Measurements from ENCODE around the gene TBC1D22A. TPM values are rescaled to one million over a fixed set of nuclear protein-coding genes. Genes with fewer than 3 reads are reported as not detected.

The TBC1D22A gene
- polyA plus RNA-seq, 1 of the 3 experiments (the other 2 are of a cell fraction), result 16.5 TPM

DNA sequence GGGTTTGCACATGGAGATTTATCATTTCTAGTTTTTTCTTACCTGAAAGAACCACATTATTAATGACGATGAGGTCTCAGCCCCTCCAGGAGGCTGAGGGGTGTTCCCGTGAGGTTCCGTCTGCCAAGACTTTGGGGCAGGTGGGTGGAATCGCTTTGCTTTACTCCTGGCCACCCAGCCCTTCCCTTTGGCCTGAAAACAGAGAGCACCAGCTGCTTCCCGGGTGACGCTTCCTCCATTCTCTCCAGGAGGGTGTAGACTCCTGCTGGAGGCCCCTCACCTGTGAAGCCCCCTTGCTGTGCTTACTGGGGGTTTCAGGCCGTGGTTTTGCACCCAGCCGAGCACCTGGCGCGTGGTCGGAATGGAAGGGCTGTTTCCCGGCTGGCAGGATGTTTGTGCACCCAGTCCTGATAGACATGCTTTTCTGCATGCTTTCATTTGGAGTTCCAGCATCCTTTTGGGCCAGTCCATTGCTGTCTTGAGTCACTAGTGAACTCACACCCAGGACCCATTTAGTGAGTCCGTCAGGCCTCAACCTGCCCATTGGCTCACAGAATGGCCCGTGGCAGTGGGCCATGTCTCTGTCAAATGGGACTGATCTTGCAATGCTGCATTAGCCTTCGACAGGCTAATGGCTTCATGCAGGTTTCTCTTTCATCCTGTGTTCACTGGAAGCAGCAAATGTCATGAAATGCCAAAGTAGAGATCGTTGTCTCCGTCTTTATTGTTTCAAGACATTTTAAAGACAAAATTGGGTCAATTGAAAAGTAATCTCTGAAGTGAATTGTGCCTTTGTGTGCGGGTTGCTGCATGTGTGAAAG lies 360.8 kb downstream of the TBC1D22A start:
- Histone ChIP-seq H3K4me1 (ENCODE audit: control insufficient read depth in 1 of 2, insufficient read depth in 2 of 2, low read depth in 1 of 2, low read length in 1 of 2) (peaks cover 0 to 5% of the 10 kb centered on the region in 2 experiments; a peak in 1 of 4 replicates), H3K9me2 (no peaks in the 10 kb centered on the region), H3K27ac (ENCODE audit: low read depth in 2 of 2, low read length in 1 of 2) (no peak overlapping the region), H3K27me3 (ENCODE audit: insufficient read depth) (no peaks in the 10 kb centered on the region), H3K36me3 (replicated peaks in 1 of 2; ENCODE audit: control insufficient read depth in 1 of 2, insufficient read depth in 2 of 2, low read length in 1 of 2) (no peaks in the 10 kb centered on the region), H3K4me3 (ENCODE audit: low read depth in 2 of 2, low read length in 1 of 2) (no peak overlapping the region), H4K20me1 (ENCODE audit: insufficient read depth) (no peaks in the 10 kb centered on the region), H3K4me2 (no peak overlapping the region), H3F3A (replicated peaks; ENCODE audit: insufficient read depth) (no peaks in the 10 kb centered on the region), H3K9ac (no peak overlapping the region), H3K79me2 (ENCODE audit: insufficient read depth) (no peaks in the 10 kb centered on the region), H2AFZ (ENCODE audit: low read depth) (no peak overlapping the region), H3K9me3 (no peaks in the 10 kb centered on the region)
- CTCF ChIA-PET, result no interaction called here
- WGBS (ENCODE audit: low lambda C conversion rate), result 91% methylated on average over 16 of the region's 18 CpGs
- POLR2A ChIA-PET, result no interaction called here
- no peak for DNase-seq
- TF ChIP-seq JUND (IDR thresholded peaks at IDR 0.05) (no peak), FOSL2 (IDR thresholded peaks at IDR 0.05; ENCODE audit: borderline replicate concordance, low read depth) (no peak), SIN3A (IDR thresholded peaks at IDR 0.05; ENCODE audit: borderline replicate concordance, low read depth, low read length) (no peak), SMC3 (IDR thresholded peaks at IDR 0.05; ENCODE audit: low read depth, low read length) (no peak), FOXJ3 (CRISPR knock-in tag; IDR thresholded peaks at IDR 0.05) (no peak), NRF1 (IDR thresholded peaks at IDR 0.05; ENCODE audit: low read depth, low read length) (no peak), CHD2 (IDR thresholded peaks at IDR 0.05; ENCODE audit: low read length, partially characterized antibody) (no peak), TEAD4 (IDR thresholded peaks at IDR 0.05; ENCODE audit: borderline replicate concordance, insufficient read depth) (no peak), GABPA (IDR thresholded peaks at IDR 0.05; ENCODE audit: low read depth) (no peak), RAD21 (IDR thresholded peaks at IDR 0.05; ENCODE audit: low read length) (no peak), ELF1 (IDR thresholded peaks at IDR 0.05) (no peak), EZH2phosphoT487 (IDR thresholded peaks at IDR 0.05; ENCODE audit: borderline replicate concordance, low read depth) (no peak), RCOR1 (IDR thresholded peaks at IDR 0.05; ENCODE audit: low read length) (no peak), FOXM1 (IDR thresholded peaks at IDR 0.05; ENCODE audit: low read depth) (no peak), GATA2 (CRISPR knock-in tag; IDR thresholded peaks at IDR 0.05) (no peak)
- TF ChIP-seq, protein P1, sequence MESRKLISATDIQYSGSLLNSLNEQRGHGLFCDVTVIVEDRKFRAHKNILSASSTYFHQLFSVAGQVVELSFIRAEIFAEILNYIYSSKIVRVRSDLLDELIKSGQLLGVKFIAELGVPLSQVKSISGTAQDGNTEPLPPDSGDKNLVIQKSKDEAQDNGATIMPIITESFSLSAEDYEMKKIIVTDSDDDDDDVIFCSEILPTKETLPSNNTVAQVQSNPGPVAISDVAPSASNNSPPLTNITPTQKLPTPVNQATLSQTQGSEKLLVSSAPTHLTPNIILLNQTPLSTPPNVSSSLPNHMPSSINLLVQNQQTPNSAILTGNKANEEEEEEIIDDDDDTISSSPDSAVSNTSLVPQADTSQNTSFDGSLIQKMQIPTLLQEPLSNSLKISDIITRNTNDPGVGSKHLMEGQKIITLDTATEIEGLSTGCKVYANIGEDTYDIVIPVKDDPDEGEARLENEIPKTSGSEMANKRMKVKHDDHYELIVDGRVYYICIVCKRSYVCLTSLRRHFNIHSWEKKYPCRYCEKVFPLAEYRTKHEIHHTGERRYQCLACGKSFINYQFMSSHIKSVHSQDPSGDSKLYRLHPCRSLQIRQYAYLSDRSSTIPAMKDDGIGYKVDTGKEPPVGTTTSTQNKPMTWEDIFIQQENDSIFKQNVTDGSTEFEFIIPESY (IDR thresholded peaks at IDR 0.05; ENCODE audit: borderline replicate concordance, low read depth), result no peak
- TF ChIP-seq, protein P2, sequence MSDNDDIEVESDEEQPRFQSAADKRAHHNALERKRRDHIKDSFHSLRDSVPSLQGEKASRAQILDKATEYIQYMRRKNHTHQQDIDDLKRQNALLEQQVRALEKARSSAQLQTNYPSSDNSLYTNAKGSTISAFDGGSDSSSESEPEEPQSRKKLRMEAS (IDR thresholded peaks at IDR 0.05; ENCODE audit: low read depth), result no peak
- TF ChIP-seq, protein P3, sequence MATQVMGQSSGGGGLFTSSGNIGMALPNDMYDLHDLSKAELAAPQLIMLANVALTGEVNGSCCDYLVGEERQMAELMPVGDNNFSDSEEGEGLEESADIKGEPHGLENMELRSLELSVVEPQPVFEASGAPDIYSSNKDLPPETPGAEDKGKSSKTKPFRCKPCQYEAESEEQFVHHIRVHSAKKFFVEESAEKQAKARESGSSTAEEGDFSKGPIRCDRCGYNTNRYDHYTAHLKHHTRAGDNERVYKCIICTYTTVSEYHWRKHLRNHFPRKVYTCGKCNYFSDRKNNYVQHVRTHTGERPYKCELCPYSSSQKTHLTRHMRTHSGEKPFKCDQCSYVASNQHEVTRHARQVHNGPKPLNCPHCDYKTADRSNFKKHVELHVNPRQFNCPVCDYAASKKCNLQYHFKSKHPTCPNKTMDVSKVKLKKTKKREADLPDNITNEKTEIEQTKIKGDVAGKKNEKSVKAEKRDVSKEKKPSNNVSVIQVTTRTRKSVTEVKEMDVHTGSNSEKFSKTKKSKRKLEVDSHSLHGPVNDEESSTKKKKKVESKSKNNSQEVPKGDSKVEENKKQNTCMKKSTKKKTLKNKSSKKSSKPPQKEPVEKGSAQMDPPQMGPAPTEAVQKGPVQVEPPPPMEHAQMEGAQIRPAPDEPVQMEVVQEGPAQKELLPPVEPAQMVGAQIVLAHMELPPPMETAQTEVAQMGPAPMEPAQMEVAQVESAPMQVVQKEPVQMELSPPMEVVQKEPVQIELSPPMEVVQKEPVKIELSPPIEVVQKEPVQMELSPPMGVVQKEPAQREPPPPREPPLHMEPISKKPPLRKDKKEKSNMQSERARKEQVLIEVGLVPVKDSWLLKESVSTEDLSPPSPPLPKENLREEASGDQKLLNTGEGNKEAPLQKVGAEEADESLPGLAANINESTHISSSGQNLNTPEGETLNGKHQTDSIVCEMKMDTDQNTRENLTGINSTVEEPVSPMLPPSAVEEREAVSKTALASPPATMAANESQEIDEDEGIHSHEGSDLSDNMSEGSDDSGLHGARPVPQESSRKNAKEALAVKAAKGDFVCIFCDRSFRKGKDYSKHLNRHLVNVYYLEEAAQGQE (IDR thresholded peaks at IDR 0.05; ENCODE audit: low read depth, low read length), result no peak
- TF ChIP-seq, protein P4, sequence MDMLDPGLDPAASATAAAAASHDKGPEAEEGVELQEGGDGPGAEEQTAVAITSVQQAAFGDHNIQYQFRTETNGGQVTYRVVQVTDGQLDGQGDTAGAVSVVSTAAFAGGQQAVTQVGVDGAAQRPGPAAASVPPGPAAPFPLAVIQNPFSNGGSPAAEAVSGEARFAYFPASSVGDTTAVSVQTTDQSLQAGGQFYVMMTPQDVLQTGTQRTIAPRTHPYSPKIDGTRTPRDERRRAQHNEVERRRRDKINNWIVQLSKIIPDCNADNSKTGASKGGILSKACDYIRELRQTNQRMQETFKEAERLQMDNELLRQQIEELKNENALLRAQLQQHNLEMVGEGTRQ (IDR thresholded peaks at IDR 0.05; ENCODE audit: borderline replicate concordance, low read depth, low read length), result no peak
- TF ChIP-seq, protein P5, sequence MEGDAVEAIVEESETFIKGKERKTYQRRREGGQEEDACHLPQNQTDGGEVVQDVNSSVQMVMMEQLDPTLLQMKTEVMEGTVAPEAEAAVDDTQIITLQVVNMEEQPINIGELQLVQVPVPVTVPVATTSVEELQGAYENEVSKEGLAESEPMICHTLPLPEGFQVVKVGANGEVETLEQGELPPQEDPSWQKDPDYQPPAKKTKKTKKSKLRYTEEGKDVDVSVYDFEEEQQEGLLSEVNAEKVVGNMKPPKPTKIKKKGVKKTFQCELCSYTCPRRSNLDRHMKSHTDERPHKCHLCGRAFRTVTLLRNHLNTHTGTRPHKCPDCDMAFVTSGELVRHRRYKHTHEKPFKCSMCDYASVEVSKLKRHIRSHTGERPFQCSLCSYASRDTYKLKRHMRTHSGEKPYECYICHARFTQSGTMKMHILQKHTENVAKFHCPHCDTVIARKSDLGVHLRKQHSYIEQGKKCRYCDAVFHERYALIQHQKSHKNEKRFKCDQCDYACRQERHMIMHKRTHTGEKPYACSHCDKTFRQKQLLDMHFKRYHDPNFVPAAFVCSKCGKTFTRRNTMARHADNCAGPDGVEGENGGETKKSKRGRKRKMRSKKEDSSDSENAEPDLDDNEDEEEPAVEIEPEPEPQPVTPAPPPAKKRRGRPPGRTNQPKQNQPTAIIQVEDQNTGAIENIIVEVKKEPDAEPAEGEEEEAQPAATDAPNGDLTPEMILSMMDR (IDR thresholded peaks at IDR 0.05), result no peak
